Thyroid gland (tissue), 4 donors: Measurements from ENCODE around the gene NCAPH2.

ENCODE experiments used
- POLR2A ChIP-seq, 2 donors: fragments of 450-650 bp; IDR thresholded peaks; one replicate each; pipeline ENCODE4 v1.6.1; 2017; ENCODE audit warnings: antibody characterized with exemption in 2 of 2, mild to moderate bottlenecking in 2 of 2, moderate library complexity in 1 of 2
- TF ChIP-seq, protein P1 (sequence below), 6 experiments: fragments of 200-600 bp in 3 of 6; fragments of 450-650 bp in 3 of 6; sonication (generic) in 3 of 6; IDR thresholded peaks; one replicate each; pipeline ENCODE4 v1.5.1; 2016 to 2019; ENCODE audit warnings: antibody characterized with exemption in 6 of 6, mild to moderate bottlenecking in 2 of 6, inconsistent platforms in 1 of 6, moderate library complexity in 1 of 6

DNA sequence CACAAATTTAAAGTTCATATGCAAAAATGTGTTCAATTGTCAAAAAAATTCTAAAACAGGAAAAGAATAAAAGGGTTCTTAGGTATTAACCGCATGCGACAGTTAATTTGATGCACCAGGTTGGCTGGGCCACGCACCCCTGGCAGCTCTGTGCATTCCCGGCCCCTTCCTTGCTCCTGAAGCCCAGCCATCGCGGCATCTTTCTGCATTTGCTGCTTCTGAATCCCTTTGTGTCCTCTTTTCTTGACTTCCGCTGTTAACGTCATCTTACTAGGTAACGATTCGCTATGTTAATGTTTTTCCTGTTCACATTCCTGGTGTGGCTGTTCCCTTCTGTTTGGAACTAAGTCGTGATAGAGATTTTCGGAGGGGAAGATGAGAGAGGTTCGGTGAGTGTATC, 29.7 kb downstream of the NCAPH2 start:
- TF ChIP-seq, protein P1, sequence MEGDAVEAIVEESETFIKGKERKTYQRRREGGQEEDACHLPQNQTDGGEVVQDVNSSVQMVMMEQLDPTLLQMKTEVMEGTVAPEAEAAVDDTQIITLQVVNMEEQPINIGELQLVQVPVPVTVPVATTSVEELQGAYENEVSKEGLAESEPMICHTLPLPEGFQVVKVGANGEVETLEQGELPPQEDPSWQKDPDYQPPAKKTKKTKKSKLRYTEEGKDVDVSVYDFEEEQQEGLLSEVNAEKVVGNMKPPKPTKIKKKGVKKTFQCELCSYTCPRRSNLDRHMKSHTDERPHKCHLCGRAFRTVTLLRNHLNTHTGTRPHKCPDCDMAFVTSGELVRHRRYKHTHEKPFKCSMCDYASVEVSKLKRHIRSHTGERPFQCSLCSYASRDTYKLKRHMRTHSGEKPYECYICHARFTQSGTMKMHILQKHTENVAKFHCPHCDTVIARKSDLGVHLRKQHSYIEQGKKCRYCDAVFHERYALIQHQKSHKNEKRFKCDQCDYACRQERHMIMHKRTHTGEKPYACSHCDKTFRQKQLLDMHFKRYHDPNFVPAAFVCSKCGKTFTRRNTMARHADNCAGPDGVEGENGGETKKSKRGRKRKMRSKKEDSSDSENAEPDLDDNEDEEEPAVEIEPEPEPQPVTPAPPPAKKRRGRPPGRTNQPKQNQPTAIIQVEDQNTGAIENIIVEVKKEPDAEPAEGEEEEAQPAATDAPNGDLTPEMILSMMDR (IDR thresholded peaks at IDR 0.05), result no peak
- no peak for TF ChIP-seq POLR2A (IDR thresholded peaks at IDR 0.05)
